Stimulated activated CD4-positive, alpha-beta T cell treated with anti-CD3 and anti-CD28 coated beads, Interleukin-1b, Interleukin-23, amount 100 ng/mL, for 48 hours (primary cell): ENCODE results near the gene WDFY2.
A peak's percentile ranks its signal among the peaks of the same experiment; 100 is the strongest.

Experiments
- DNase-seq: peaks from one replicate; pipeline ENCODE4 v3.0.0-alpha.2; 2020

WDFY2 gene

GRCh38 chr13:51746802-51747201, 162.5 kb downstream of the WDFY2 start:
- no peak for DNase-seq

GRCh38 chr13:51747438-51748434, 163.5 kb downstream of the WDFY2 start:
- no peak for DNase-seq

GRCh38 chr13:51756651-51757050, 172.4 kb downstream of the WDFY2 start:
- no peak for DNase-seq

- no peak for DNase-seq
Measured at GRCh38 chr13:51758691-51759090, 174.4 kb downstream of the WDFY2 start.

- DNase-seq = no peak
Measured at GRCh38 chr13:51759240-51759639, 175.0 kb downstream of the WDFY2 start.

- DNase-seq = no peak
Measured at GRCh38 chr13:51760592-51760991, 176.3 kb downstream of the WDFY2 start.

GRCh38 chr13:51761643-51762350, 177.5 kb downstream of the WDFY2 start:
- no peak for DNase-seq

- no peak for DNase-seq
Measured at GRCh38 chr13:51763486-51763885, 179.2 kb downstream of the WDFY2 start.

GRCh38 chr13:51764184-51765141, 180.2 kb downstream of the WDFY2 start:
- peak; percentile 78 for DNase-seq

GRCh38 chr13:51765142-51765515, 180.9 kb downstream of the WDFY2 start:
- no peak for DNase-seq

GRCh38 chr13:51767100-51767499, 182.8 kb downstream of the WDFY2 start:
- DNase-seq = no peak

- DNase-seq = no peak
Measured at GRCh38 chr13:51768378-51768921, 184.2 kb downstream of the WDFY2 start.

- DNase-seq = no peak
Measured at GRCh38 chr13:51768976-51769375, 184.7 kb downstream of the WDFY2 start.

- DNase-seq = no peak
Measured at GRCh38 chr13:51769455-51770127, 185.3 kb downstream of the WDFY2 start.

GRCh38 chr13:51770160-51770559, 185.9 kb downstream of the WDFY2 start:
- no peak for DNase-seq

GRCh38 chr13:51770681-51771417, 186.6 kb downstream of the WDFY2 start:
- no peak for DNase-seq

- DNase-seq = no peak
Measured at GRCh38 chr13:51771418-51772104, 187.3 kb downstream of the WDFY2 start.

GRCh38 chr13:51772105-51772455, 187.8 kb downstream of the WDFY2 start:
- no peak for DNase-seq

- DNase-seq = no peak
Measured at GRCh38 chr13:51772781-51773180, 188.5 kb downstream of the WDFY2 start.

- DNase-seq = no peak
Measured at GRCh38 chr13:51773515-51773914, 189.3 kb downstream of the WDFY2 start.

GRCh38 chr13:51776179-51776578, 191.9 kb downstream of the WDFY2 start:
- DNase-seq = no peak
